GM12875 (cell line): ENCODE results near the gene PATL1.

Experiments
- H3K4me3 ChIP-seq: one replicate; pipeline ENCODE4 v1.5.1; 2011; ENCODE audit warnings: low read depth, low read length, control low read depth
- TF ChIP-seq, protein P1 (sequence below): IDR thresholded peaks from 2 replicates; pipeline ENCODE4 v1.5.1; 2011; ENCODE audit warnings: low read depth, mild to moderate bottlenecking, control low read depth, inconsistent platforms, low read length, moderate library complexity, borderline replicate concordance; ENCODE audit not compliant: insufficient read depth

The PATL1 gene

GRCh38 chr11:59680287-59681154 is 11.7 kb upstream of the PATL1 start:
- TF ChIP-seq, protein P1, sequence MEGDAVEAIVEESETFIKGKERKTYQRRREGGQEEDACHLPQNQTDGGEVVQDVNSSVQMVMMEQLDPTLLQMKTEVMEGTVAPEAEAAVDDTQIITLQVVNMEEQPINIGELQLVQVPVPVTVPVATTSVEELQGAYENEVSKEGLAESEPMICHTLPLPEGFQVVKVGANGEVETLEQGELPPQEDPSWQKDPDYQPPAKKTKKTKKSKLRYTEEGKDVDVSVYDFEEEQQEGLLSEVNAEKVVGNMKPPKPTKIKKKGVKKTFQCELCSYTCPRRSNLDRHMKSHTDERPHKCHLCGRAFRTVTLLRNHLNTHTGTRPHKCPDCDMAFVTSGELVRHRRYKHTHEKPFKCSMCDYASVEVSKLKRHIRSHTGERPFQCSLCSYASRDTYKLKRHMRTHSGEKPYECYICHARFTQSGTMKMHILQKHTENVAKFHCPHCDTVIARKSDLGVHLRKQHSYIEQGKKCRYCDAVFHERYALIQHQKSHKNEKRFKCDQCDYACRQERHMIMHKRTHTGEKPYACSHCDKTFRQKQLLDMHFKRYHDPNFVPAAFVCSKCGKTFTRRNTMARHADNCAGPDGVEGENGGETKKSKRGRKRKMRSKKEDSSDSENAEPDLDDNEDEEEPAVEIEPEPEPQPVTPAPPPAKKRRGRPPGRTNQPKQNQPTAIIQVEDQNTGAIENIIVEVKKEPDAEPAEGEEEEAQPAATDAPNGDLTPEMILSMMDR: peak; percentile 74
- no peak overlapping the region for H3K4me3 ChIP-seq

DNA sequence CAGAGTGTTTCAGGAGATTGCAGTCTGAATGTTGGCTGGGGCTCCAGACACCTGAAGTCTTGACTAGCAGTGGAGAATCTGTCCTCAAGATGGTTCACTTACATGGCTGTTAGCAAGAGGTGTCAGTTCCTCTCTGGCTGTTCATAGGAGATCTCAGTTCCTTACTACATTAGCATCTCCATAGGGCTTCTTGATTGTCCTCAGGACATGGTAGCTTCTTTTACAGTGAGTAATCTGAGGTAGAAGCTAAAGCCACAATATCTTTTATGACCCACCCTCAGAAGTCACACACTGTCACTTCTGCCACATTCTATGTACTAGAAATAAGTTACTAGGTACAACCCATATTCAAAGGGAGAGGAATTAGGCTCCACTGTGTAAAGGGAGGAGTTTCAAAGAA is 10.5 kb upstream of the PATL1 start:
- TF ChIP-seq, protein P1: no peak
- no peak overlapping the region for H3K4me3 ChIP-seq

- TF ChIP-seq, protein P1: no peak
- H3K4me3 ChIP-seq: no peak overlapping the region
Measured at GRCh38 chr11:59678813-59679165, 10.0 kb upstream of the PATL1 start.

- TF ChIP-seq, protein P1: no peak
- H3K4me3 ChIP-seq: no peak overlapping the region
Measured at GRCh38 chr11:59678118-59678812, 9.4 kb upstream of the PATL1 start.

DNA sequence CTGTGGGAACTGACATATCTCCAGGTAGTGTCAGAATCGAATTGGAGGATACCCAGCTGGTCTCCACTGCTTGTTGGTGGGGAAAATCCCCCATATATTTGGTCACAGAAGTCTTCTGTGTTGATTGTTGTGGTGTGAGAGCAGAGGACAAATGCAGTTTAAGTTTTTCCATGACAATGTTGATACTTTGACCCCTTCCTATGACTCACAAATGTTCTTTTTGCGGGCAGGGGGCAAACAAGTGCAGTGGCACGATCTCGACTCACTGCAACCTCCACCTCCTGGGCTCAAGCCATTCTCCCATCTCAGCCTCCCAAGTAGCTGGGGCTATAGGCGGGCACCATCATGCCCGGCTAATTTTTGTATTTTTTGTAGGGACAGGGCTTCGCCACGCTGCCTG is 7.4 kb upstream of the PATL1 start:
- TF ChIP-seq, protein P1: no peak
- H3K4me3 ChIP-seq: no peak overlapping the region

DNA sequence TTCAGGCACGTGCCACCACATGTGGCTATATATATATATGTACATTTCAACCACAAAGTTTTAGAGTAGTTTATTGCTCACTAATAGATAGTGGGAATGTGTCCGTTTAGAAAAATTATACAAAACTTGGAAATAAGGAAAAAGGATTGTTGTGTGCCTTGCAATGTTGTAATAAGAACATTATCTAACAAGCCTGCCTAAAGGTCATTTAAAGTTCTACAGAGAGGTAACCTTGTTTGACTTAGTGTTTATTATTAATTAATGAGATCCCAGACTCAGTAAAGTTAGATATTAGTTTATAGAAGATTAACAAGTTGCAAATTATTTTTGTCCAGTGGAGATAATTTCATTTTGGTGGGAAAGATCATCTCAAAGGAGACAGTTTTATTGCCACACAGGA is 5.5 kb upstream of the PATL1 start:
- TF ChIP-seq, protein P1: no peak
- no peak overlapping the region for H3K4me3 ChIP-seq

GRCh38 chr11:59673291-59673690 is 4.5 kb upstream of the PATL1 start:
- no peak overlapping the region for H3K4me3 ChIP-seq
- TF ChIP-seq, protein P1: no peak
